ENCODE measurements around the gene LSG1.

The LSG1 gene

GRCh38 chr3:194642769-194643168 is 29.2 kb downstream of the LSG1 start:
- peaks cover 20 to 73% of the 10 kb centered on the region in 2 experiments for H3K36me3 ChIP-seq (ENCODE audit: control insufficient read depth in 1 of 2, insufficient read depth in 2 of 2, low read depth in 1 of 2, low read length in 2 of 2)
- no peak for DNase-seq
- H2AFZ ChIP-seq (ENCODE audit: low read depth, low read length): no peak overlapping the region
- H3K4me2 ChIP-seq (ENCODE audit: low read length, poor library complexity, severe bottlenecking): no peak overlapping the region
- no peak overlapping the region for H4K8ac ChIP-seq (ENCODE audit: low read length)
- no peak overlapping the region for H3K23ac ChIP-seq (ENCODE audit: low read length in 2 of 2)
- H3K9me3 ChIP-seq (ENCODE audit: control insufficient read depth, low read length): no peaks in the 10 kb centered on the region
- no peak overlapping the region for H2BK120ac ChIP-seq (ENCODE audit: low read depth, low read length)
- H3K9ac ChIP-seq (ENCODE audit: low read length): no peak overlapping the region
- no peak overlapping the region for H3K14ac ChIP-seq (ENCODE audit: low read length in 2 of 2)
- no peaks in the 10 kb centered on the region for H3K27me3 ChIP-seq (ENCODE audit: control insufficient read depth in 1 of 2, insufficient read depth in 1 of 2, low read length in 2 of 2)
- no peak overlapping the region for H2BK12ac ChIP-seq (ENCODE audit: low read length in 2 of 2)
- no peaks in the 10 kb centered on the region for H3K79me1 ChIP-seq (replicated peaks; ENCODE audit: low read length, poor library complexity, severe bottlenecking)
- H4K91ac ChIP-seq (ENCODE audit: low read length): no peak overlapping the region
- H3K27ac ChIP-seq (ENCODE audit: low read length, poor library complexity, severe bottlenecking): no peak overlapping the region
- H3K4me1 ChIP-seq (ENCODE audit: control insufficient read depth, insufficient read depth, low read depth, low read length): peaks cover 7% of the 10 kb centered on the region
- H2BK15ac ChIP-seq (ENCODE audit: low read depth, poor library complexity, severe bottlenecking): no peak overlapping the region
- H3K4me3 ChIP-seq (ENCODE audit: insufficient read depth in 1 of 2, low read depth in 1 of 2, low read length in 2 of 2): no peak overlapping the region
- H2BK5ac ChIP-seq (ENCODE audit: low read depth, low read length, poor library complexity, severe bottlenecking): no peak overlapping the region
- no peak overlapping the region for H3K18ac ChIP-seq (ENCODE audit: low read depth in 1 of 2, low read length in 2 of 2)
- H3K4ac ChIP-seq (ENCODE audit: low read depth in 1 of 2, low read length in 2 of 2): no peak overlapping the region
- 100% methylated on average over 2 of the region's 2 CpGs for WGBS
- H2AK5ac ChIP-seq (ENCODE audit: low read length, severe bottlenecking): no peak overlapping the region

- no peak overlapping the region for H3K18ac ChIP-seq (ENCODE audit: low read depth in 1 of 2, low read length in 2 of 2)
- no peaks in the 10 kb centered on the region for H3K79me1 ChIP-seq (replicated peaks; ENCODE audit: low read length, poor library complexity, severe bottlenecking)
- peak overlapping the region; percentile 19 for H4K8ac ChIP-seq (ENCODE audit: low read length)
- H3K4me1 ChIP-seq (ENCODE audit: control insufficient read depth, insufficient read depth, low read depth, low read length): peaks cover 7% of the 10 kb centered on the region
- H3K9ac ChIP-seq (ENCODE audit: low read length): no peak overlapping the region
- no peak overlapping the region for H3K23ac ChIP-seq (ENCODE audit: low read length in 2 of 2)
- H2BK5ac ChIP-seq (ENCODE audit: low read depth, low read length, poor library complexity, severe bottlenecking): no peak overlapping the region
- H3K9me3 ChIP-seq (ENCODE audit: control insufficient read depth, low read length): no peaks in the 10 kb centered on the region
- H3K4ac ChIP-seq (ENCODE audit: low read depth in 1 of 2, low read length in 2 of 2): no peak overlapping the region
- H4K91ac ChIP-seq (ENCODE audit: low read length): no peak overlapping the region
- H2BK120ac ChIP-seq (ENCODE audit: low read depth, low read length): no peak overlapping the region
- H2AK5ac ChIP-seq (ENCODE audit: low read length, severe bottlenecking): no peak overlapping the region
- WGBS: 71% methylated on average over 6 of the region's 7 CpGs
- no peak overlapping the region for H2BK15ac ChIP-seq (ENCODE audit: low read depth, poor library complexity, severe bottlenecking)
- H2BK12ac ChIP-seq (ENCODE audit: low read length in 2 of 2): no peak overlapping the region
- H2AFZ ChIP-seq (ENCODE audit: low read depth, low read length): no peak overlapping the region
- no peak overlapping the region for H3K4me3 ChIP-seq (ENCODE audit: insufficient read depth in 1 of 2, low read depth in 1 of 2, low read length in 2 of 2)
- DNase-seq: peak; percentile 45
- no peak overlapping the region for H3K27ac ChIP-seq (ENCODE audit: low read length, poor library complexity, severe bottlenecking)
- no peak overlapping the region for H3K4me2 ChIP-seq (ENCODE audit: low read length, poor library complexity, severe bottlenecking)
- peaks cover 20 to 60% of the 10 kb centered on the region in 2 experiments for H3K36me3 ChIP-seq (ENCODE audit: control insufficient read depth in 1 of 2, insufficient read depth in 2 of 2, low read depth in 1 of 2, low read length in 2 of 2)
- no peak overlapping the region for H3K14ac ChIP-seq (ENCODE audit: low read length in 2 of 2)
- H3K27me3 ChIP-seq (ENCODE audit: control insufficient read depth in 1 of 2, insufficient read depth in 1 of 2, low read length in 2 of 2): no peaks in the 10 kb centered on the region
Measured at GRCh38 chr3:194640829-194641228, 31.2 kb downstream of the LSG1 start.

GRCh38 chr3:194638991-194639605 is 32.9 kb downstream of the LSG1 start:
- no peak overlapping the region for H2BK15ac ChIP-seq (ENCODE audit: low read depth, poor library complexity, severe bottlenecking)
- H3K36me3 ChIP-seq (ENCODE audit: control insufficient read depth in 1 of 2, insufficient read depth in 2 of 2, low read depth in 1 of 2, low read length in 2 of 2): peaks cover 16 to 46% of the 10 kb centered on the region in 2 experiments
- no peaks in the 10 kb centered on the region for H3K9me3 ChIP-seq (ENCODE audit: control insufficient read depth, low read length)
- H3K27me3 ChIP-seq (ENCODE audit: control insufficient read depth in 1 of 2, insufficient read depth in 1 of 2, low read length in 2 of 2): no peaks in the 10 kb centered on the region
- H3K23ac ChIP-seq (ENCODE audit: low read length in 2 of 2): no peak overlapping the region
- no peak overlapping the region for H4K91ac ChIP-seq (ENCODE audit: low read length)
- no peak for DNase-seq
- H3K4me1 ChIP-seq (ENCODE audit: control insufficient read depth, insufficient read depth, low read depth, low read length): peaks cover 7% of the 10 kb centered on the region
- no peak overlapping the region for H3K9ac ChIP-seq (ENCODE audit: low read length)
- H3K79me1 ChIP-seq (replicated peaks; ENCODE audit: low read length, poor library complexity, severe bottlenecking): no peaks in the 10 kb centered on the region
- H2AFZ ChIP-seq (ENCODE audit: low read depth, low read length): no peak overlapping the region
- H3K4me3 ChIP-seq (ENCODE audit: insufficient read depth in 1 of 2, low read depth in 1 of 2, low read length in 2 of 2): no peak overlapping the region
- H3K18ac ChIP-seq (ENCODE audit: low read depth in 1 of 2, low read length in 2 of 2): no peak overlapping the region
- H3K4ac ChIP-seq (ENCODE audit: low read depth in 1 of 2, low read length in 2 of 2): no peak overlapping the region
- no peak overlapping the region for H3K27ac ChIP-seq (ENCODE audit: low read length, poor library complexity, severe bottlenecking)
- no peak overlapping the region for H3K4me2 ChIP-seq (ENCODE audit: low read length, poor library complexity, severe bottlenecking)
- 96% methylated on average over 10 of the region's 10 CpGs for WGBS
- no peak overlapping the region for H2BK12ac ChIP-seq (ENCODE audit: low read length in 2 of 2)
- no peak overlapping the region for H2BK5ac ChIP-seq (ENCODE audit: low read depth, low read length, poor library complexity, severe bottlenecking)
- H3K14ac ChIP-seq (ENCODE audit: low read length in 2 of 2): no peak overlapping the region
- no peak overlapping the region for H4K8ac ChIP-seq (ENCODE audit: low read length)
- no peak overlapping the region for H2BK120ac ChIP-seq (ENCODE audit: low read depth, low read length)
- no peak overlapping the region for H2AK5ac ChIP-seq (ENCODE audit: low read length, severe bottlenecking)

- no peak overlapping the region for H3K14ac ChIP-seq (ENCODE audit: low read length in 2 of 2)
- H3K9ac ChIP-seq (ENCODE audit: low read length): no peak overlapping the region
- H2BK120ac ChIP-seq (ENCODE audit: low read depth, low read length): no peak overlapping the region
- H3K4me2 ChIP-seq (ENCODE audit: low read length, poor library complexity, severe bottlenecking): no peak overlapping the region
- 98% methylated on average over 22 of the region's 22 CpGs for WGBS
- H3K79me1 ChIP-seq (replicated peaks; ENCODE audit: low read length, poor library complexity, severe bottlenecking): peaks cover 2% of the 10 kb centered on the region
- H3K18ac ChIP-seq (ENCODE audit: low read depth in 1 of 2, low read length in 2 of 2): no peak overlapping the region
- H3K9me3 ChIP-seq (ENCODE audit: control insufficient read depth, low read length): no peaks in the 10 kb centered on the region
- H2BK15ac ChIP-seq (ENCODE audit: low read depth, poor library complexity, severe bottlenecking): no peak overlapping the region
- no peak overlapping the region for H2BK5ac ChIP-seq (ENCODE audit: low read depth, low read length, poor library complexity, severe bottlenecking)
- no peak overlapping the region for H3K27ac ChIP-seq (ENCODE audit: low read length, poor library complexity, severe bottlenecking)
- H4K91ac ChIP-seq (ENCODE audit: low read length): no peak overlapping the region
- peaks cover 16 to 34% of the 10 kb centered on the region in 2 experiments for H3K36me3 ChIP-seq (ENCODE audit: control insufficient read depth in 1 of 2, insufficient read depth in 2 of 2, low read depth in 1 of 2, low read length in 2 of 2)
- H2AFZ ChIP-seq (ENCODE audit: low read depth, low read length): no peak overlapping the region
- H2AK5ac ChIP-seq (ENCODE audit: low read length, severe bottlenecking): no peak overlapping the region
- H2BK12ac ChIP-seq (ENCODE audit: low read length in 2 of 2): no peak overlapping the region
- no peak for DNase-seq
- H3K27me3 ChIP-seq (ENCODE audit: control insufficient read depth in 1 of 2, insufficient read depth in 1 of 2, low read length in 2 of 2): no peaks in the 10 kb centered on the region
- H3K4me3 ChIP-seq (ENCODE audit: insufficient read depth in 1 of 2, low read depth in 1 of 2, low read length in 2 of 2): no peak overlapping the region
- peaks cover 8% of the 10 kb centered on the region for H3K4me1 ChIP-seq (ENCODE audit: control insufficient read depth, insufficient read depth, low read depth, low read length)
- no peak overlapping the region for H4K8ac ChIP-seq (ENCODE audit: low read length)
- H3K4ac ChIP-seq (ENCODE audit: low read depth in 1 of 2, low read length in 2 of 2): no peak overlapping the region
- H3K23ac ChIP-seq (ENCODE audit: low read length in 2 of 2): no peak overlapping the region
Measured at GRCh38 chr3:194637541-194638400, 34.2 kb downstream of the LSG1 start.
